GM23338 (cell line): ENCODE data around the gene LTA4H. TPM values are rescaled to one million over a fixed set of nuclear protein-coding genes. Genes with fewer than 3 reads are reported as not detected.

Source experiments
- ATAC-seq: fragments of 200-7000 bp; cut with Tn5 transposase; 3 replicates; pipeline ENCODE4 v1.9.1; 2020
- DNase-seq: peaks from one replicate; pipeline ENCODE4 v3.0.0-alpha.2; 2015; ENCODE audit warnings: low spot score
- H2AFZ ChIP-seq: fragments of 200-600 bp; sonication (generic); 2 replicates; pipeline ENCODE4 v1.8.0; 2016; ENCODE audit warnings: antibody characterized with exemption, mild to moderate bottlenecking, moderate library complexity
- H3F3A ChIP-seq: fragments of 200-600 bp; sonication (generic); replicated peaks from 2 replicates; pipeline ENCODE4 v1.8.0; 2017; ENCODE audit warnings: antibody characterized with exemption, mixed run types, low read depth
- H3K27ac ChIP-seq: fragments of 200-600 bp; sonication (generic); 2 replicates; pipeline ENCODE4 v1.6.1; 2016; ENCODE audit warnings: low read depth
- H3K27me3 ChIP-seq: fragments of 200-600 bp; sonication (generic); 2 replicates; pipeline ENCODE4 v1.8.0; 2016; ENCODE audit warnings: mild to moderate bottlenecking, mixed run types, moderate library complexity; ENCODE audit not compliant: insufficient read depth
- H3K36me3 ChIP-seq: fragments of 200-600 bp; sonication (generic); 2 replicates; pipeline ENCODE4 v1.8.0; 2016; ENCODE audit warnings: mild to moderate bottlenecking; ENCODE audit not compliant: insufficient read depth
- H3K4me1 ChIP-seq: fragments of 200-600 bp; sonication (generic); 2 replicates; pipeline ENCODE4 v1.8.0; 2016; ENCODE audit warnings: mild to moderate bottlenecking, moderate library complexity; ENCODE audit not compliant: insufficient read depth
- H3K4me2 ChIP-seq: fragments of 200-600 bp; sonication (generic); 2 replicates; pipeline ENCODE4 v1.7.1; 2017; ENCODE audit warnings: mixed run types
- H3K4me3 ChIP-seq: fragments of 200-600 bp; sonication (generic); 2 replicates; pipeline ENCODE4 v1.6.1; 2016; ENCODE audit warnings: mixed run types
- H3K79me2 ChIP-seq: fragments of 200-600 bp; sonication (generic); replicated peaks from 2 replicates; pipeline ENCODE4 v1.8.0; 2017; ENCODE audit warnings: mild to moderate bottlenecking; ENCODE audit not compliant: insufficient read depth
- H3K9me2 ChIP-seq: fragments of 200-600 bp; sonication (generic); 2 replicates; pipeline ENCODE4 v1.8.0; 2017; ENCODE audit not compliant: insufficient read depth
- H4K20me1 ChIP-seq: fragments of 200-600 bp; sonication (generic); replicated peaks from 2 replicates; pipeline ENCODE4 v1.8.0; 2017; ENCODE audit warnings: mild to moderate bottlenecking; ENCODE audit not compliant: insufficient read depth
- H3K27ac Mint-ChIP-seq: 2 replicates; pipeline ENCODE4 v1.8.0; 2020; ENCODE audit warnings: inconsistent platforms, mild to moderate bottlenecking, moderate library complexity, mixed read lengths
- H3K27me3 Mint-ChIP-seq: 3 replicates; pipeline ENCODE4 v1.8.0; 2022; ENCODE audit warnings: low read depth, mild to moderate bottlenecking, moderate library complexity, mixed read lengths, inconsistent platforms; ENCODE audit not compliant: insufficient read depth, poor library complexity
- H3K36me3 Mint-ChIP-seq: 3 replicates; pipeline ENCODE4 v1.8.0; 2021; ENCODE audit warnings: low read depth, mild to moderate bottlenecking, inconsistent platforms, moderate library complexity, mixed read lengths
- H3K4me1 Mint-ChIP-seq: 3 replicates; pipeline ENCODE4 v1.8.0; 2020; ENCODE audit warnings: mild to moderate bottlenecking, inconsistent platforms, mixed read lengths
- H3K4me3 Mint-ChIP-seq: 3 replicates; pipeline ENCODE4 v1.8.0; 2021; ENCODE audit warnings: moderate library complexity, mild to moderate bottlenecking, inconsistent platforms, mixed read lengths
- H3K9me3 Mint-ChIP-seq: 3 replicates; pipeline ENCODE4 v1.8.0; 2020; ENCODE audit warnings: moderate library complexity, mild to moderate bottlenecking, inconsistent platforms, mixed read lengths
- CREB1 ChIP-seq: fragments of 250-450 bp; sonication (Bioruptor Pico); IDR thresholded peaks from 2 replicates; pipeline ENCODE4 v1.5.0; 2020; ENCODE audit warnings: low read depth, mild to moderate bottlenecking, moderate library complexity
- CTCF ChIP-seq, 2 experiments: fragments of 200-600 bp in 1 of 2; sonication (generic) in 1 of 2; conservative IDR thresholded peaks; 2 replicates each; pipeline versions ENCODE4 v1.5.1 to v1.6.1; 2016 to 2017; ENCODE audit warnings: antibody characterized with exemption in 2 of 2, low read depth in 2 of 2, mild to moderate bottlenecking in 2 of 2, moderate library complexity in 1 of 2
- ETS1 ChIP-seq: IDR thresholded peaks from 2 replicates; pipeline ENCODE4 v1.6.1; 2016; ENCODE audit warnings: antibody characterized with exemption
- JUNB ChIP-seq: IDR thresholded peaks from one replicate; pipeline ENCODE4 v1.6.1; 2016; ENCODE audit warnings: antibody characterized with exemption; ENCODE audit not compliant: unreplicated experiment
- NANOG ChIP-seq: IDR thresholded peaks from 2 replicates; pipeline ENCODE4 v1.6.1; 2016; ENCODE audit warnings: antibody characterized with exemption, borderline replicate concordance
- POLR2AphosphoS5 ChIP-seq: IDR thresholded peaks from 2 replicates; pipeline ENCODE4 v1.6.1; 2016; ENCODE audit warnings: antibody characterized with exemption, low read depth
- STAT1 ChIP-seq: IDR thresholded peaks from one replicate; pipeline ENCODE4 v1.6.1; 2016; ENCODE audit warnings: antibody characterized with exemption; ENCODE audit not compliant: unreplicated experiment
- ZNF114 ChIP-seq: fragments of 250-450 bp; sonication (Bioruptor Pico); IDR thresholded peaks from 2 replicates; pipeline ENCODE4 v1.5.0; 2020; ENCODE audit warnings: mild to moderate bottlenecking, moderate library complexity
- ZNF331 ChIP-seq: fragments of 250-450 bp; sonication (Bioruptor Pico); IDR thresholded peaks from 2 replicates; pipeline ENCODE4 v1.5.0; 2020; ENCODE audit warnings: low read depth, mild to moderate bottlenecking, moderate library complexity
- ZNF462 ChIP-seq: fragments of 250-450 bp; sonication (Bioruptor Pico); IDR thresholded peaks from 2 replicates; pipeline ENCODE4 v1.5.0; 2020; ENCODE audit warnings: mild to moderate bottlenecking, moderate library complexity
- polyA plus RNA-seq: library from polyadenylated mRNA; unstranded; fragments of >200 nt; fragmentation: Nextera tagmentation; extraction: Ambion mirVana; gene quantifications from 2 replicates; pipeline ENCODE4 v1.2.1, GENCODE V29; 2016
- total RNA-seq: library from RNA; depleted of rRNA; stranded (reverse); fragments of >200 nt; shearing (Covaris generic); gene quantifications from 2 replicates; pipeline ENCODE4 v1.2.3, GENCODE V29; 2014
- TF ChIP-seq, protein P1 (sequence below): IDR thresholded peaks from one replicate; pipeline ENCODE4 v1.6.1; 2018; ENCODE audit warnings: antibody characterized with exemption; ENCODE audit not compliant: unreplicated experiment

LTA4H gene
- total and polyA plus RNA-seq, 2 experiments from 2014 or later: 84.4 to 189 TPM

DNA sequence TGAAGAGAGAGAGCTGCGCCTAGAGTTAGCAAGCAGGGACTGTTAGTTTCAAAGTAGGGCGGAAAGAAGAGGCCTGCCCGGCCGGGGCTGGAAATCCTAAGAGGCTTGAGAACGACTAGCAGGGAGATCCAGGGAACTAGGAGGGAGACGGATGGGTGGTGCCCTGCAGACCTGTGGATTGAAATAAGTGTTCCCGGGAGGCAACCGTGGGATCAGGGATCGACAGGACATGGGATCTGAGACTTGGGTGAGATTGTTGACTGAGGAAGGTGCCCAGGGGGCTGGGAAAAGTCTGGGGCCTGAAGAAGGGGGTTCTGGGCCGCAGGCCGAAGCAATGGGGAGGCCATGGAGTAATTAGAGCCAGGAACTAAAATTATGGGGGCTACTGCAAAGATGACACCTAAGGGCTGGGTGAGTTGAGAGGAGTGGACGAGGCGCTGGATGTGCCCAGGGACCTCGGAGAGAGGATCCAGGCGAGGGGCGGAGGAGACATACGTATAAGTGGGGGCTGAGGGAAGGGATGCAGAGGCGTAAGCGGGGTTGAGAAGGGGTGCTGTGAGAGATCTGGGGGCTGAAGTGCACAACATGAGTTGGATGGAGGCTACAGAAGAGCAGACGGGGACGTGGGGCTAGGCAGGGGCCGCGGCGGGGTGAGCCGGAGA lies 635 bp downstream of the LTA4H start (continued):
- TF ChIP-seq CTCF (conservative IDR thresholded peaks at IDR 0.05; ENCODE audit: low read depth in 2 of 2): no peak

DNA sequence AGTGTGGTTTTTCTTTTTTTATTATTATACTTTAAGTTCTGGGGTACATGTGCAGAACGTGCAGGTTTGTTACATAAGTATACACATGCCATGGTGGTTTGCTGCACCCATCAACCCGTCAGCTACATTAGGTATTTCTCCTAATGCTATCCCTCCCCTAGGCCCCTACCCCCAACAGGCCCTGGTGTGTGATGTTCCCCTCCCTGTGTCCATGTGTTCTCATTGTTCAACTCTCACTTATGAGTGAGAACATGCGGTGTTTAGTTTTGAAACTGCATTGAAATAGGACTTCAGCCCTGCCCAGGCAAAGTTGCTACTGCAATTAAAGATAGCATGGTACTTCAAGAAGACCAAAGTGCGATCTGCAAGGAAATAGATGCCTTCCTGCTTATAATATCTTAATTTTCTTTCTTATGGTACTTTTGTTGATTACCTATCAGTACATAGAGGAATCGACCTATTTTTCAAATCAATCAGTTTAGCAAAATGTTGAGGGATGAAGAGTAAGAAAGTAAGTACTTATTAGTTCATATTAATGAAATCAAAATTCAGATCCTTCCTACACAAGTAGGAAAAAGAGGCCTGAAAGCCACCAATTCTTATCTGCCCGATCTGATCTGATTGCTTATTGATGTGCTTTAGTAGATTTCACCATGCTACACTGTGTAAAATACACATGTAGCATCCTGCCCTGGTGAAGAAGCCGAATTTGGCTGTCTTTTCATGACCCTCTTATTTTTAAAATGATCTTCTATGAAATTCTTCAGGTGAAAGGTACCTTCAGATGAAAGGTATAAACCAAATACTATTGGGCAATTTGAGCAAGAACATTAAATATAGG lies 1.6 kb downstream of the LTA4H start:
- H3K27me3 Mint-ChIP-seq: no peaks in the 10 kb centered on the region
- H3K4me3 Mint-ChIP-seq: no peak overlapping the region; the same call in 2 of the 3 replicates
- Histone ChIP-seq H3K4me3 (peak overlapping the region; percentile 90), H3F3A (no peaks in the 10 kb centered on the region), H3K27ac (no peak overlapping the region), H2AFZ (no peak overlapping the region), H3K79me2 (peaks cover 58% of the 10 kb centered on the region), H3K4me2 (peak overlapping the region; percentile 84), H3K36me3 (no peaks in the 10 kb centered on the region), H3K4me1 (peaks cover 10% of the 10 kb centered on the region), H3K9me2 (no peaks in the 10 kb centered on the region), H3K27me3 (no peaks in the 10 kb centered on the region), H4K20me1 (0 out of 2 replicates have a peak, but pooled peaks cover 3% of the 10 kb centered on the region)
- H3K36me3 Mint-ChIP-seq: no peaks in the 10 kb centered on the region
- ATAC-seq: no peak
- H3K4me1 Mint-ChIP-seq: peaks cover 2% of the 10 kb centered on the region; the same call in 1 of the 3 replicates
- no peaks in the 10 kb centered on the region for H3K9me3 Mint-ChIP-seq
- DNase-seq: no peak
- H3K27ac Mint-ChIP-seq: no peak overlapping the region
- TF ChIP-seq ETS1: no peak
- no peak for TF ChIP-seq ZNF462 (CRISPR knock-in tag)
- no peak for TF ChIP-seq NANOG
- no peak for TF ChIP-seq ZNF114 (CRISPR knock-in tag)
- TF ChIP-seq, protein P1, sequence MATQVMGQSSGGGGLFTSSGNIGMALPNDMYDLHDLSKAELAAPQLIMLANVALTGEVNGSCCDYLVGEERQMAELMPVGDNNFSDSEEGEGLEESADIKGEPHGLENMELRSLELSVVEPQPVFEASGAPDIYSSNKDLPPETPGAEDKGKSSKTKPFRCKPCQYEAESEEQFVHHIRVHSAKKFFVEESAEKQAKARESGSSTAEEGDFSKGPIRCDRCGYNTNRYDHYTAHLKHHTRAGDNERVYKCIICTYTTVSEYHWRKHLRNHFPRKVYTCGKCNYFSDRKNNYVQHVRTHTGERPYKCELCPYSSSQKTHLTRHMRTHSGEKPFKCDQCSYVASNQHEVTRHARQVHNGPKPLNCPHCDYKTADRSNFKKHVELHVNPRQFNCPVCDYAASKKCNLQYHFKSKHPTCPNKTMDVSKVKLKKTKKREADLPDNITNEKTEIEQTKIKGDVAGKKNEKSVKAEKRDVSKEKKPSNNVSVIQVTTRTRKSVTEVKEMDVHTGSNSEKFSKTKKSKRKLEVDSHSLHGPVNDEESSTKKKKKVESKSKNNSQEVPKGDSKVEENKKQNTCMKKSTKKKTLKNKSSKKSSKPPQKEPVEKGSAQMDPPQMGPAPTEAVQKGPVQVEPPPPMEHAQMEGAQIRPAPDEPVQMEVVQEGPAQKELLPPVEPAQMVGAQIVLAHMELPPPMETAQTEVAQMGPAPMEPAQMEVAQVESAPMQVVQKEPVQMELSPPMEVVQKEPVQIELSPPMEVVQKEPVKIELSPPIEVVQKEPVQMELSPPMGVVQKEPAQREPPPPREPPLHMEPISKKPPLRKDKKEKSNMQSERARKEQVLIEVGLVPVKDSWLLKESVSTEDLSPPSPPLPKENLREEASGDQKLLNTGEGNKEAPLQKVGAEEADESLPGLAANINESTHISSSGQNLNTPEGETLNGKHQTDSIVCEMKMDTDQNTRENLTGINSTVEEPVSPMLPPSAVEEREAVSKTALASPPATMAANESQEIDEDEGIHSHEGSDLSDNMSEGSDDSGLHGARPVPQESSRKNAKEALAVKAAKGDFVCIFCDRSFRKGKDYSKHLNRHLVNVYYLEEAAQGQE: no peak
- TF ChIP-seq JUNB: no peak
- no peak for TF ChIP-seq ZNF331 (CRISPR knock-in tag)
- TF ChIP-seq POLR2AphosphoS5: no peak
- no peak for TF ChIP-seq STAT1
- TF ChIP-seq CREB1 (CRISPR knock-in tag): no peak
